RKO (cell line): ENCODE data around the gene XYLB.

Experiments
- DNase-seq: peaks from one replicate; pipeline ENCODE4 v3.0.0-alpha.2; 2016; ENCODE audit warnings: low spot score

The XYLB gene

GRCh38 chr3:38364721-38365400 lies 18.3 kb downstream of the XYLB start:
- no peak for DNase-seq

- DNase-seq, result no peak
Observed at GRCh38 chr3:38365469-38366062, 19.0 kb downstream of the XYLB start.

GRCh38 chr3:38366082-38366481 lies 19.5 kb downstream of the XYLB start:
- no peak for DNase-seq

- DNase-seq, result no peak
Observed at GRCh38 chr3:38367779-38368178, 21.2 kb downstream of the XYLB start.

DNA sequence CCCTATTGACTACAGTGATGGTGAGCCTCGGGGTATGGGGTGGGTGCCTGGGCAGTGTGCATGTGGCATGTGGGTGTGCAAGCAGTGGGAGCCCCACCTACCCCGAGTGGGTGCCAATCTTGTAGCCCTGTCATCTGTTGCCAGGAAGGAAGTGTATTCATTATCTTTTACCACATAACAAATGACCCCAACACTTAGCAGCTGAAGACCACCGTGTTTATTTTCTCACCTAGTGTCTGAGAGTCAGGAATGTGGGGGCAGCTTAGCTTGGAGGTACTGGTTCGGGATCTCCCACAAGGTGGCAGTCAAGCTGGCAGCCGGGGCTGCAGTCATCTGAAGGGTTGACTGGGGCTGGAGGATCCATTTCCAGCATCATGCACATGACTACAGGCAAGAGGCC lies 21.7 kb downstream of the XYLB start:
- no peak for DNase-seq

DNA sequence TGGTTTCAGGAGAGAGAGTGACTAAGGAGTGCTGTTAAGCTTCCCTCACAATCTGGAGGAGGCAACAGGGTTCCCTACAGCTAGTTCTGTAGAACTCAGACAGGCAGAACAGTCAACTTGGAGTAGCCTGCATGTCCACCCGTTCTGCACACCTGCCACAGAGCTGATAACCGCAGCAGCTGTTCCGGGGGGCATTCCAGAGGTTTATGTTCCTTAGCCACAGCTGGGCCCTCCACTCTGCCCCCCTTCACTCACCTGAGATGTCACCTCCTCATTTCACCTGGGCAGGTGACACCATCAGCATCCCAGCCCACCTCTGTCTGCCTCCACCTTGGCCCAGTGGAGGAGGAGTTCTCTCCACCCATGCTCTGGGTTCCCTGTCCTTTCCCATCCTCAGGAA lies 22.6 kb downstream of the XYLB start:
- no peak for DNase-seq

GRCh38 chr3:38370149-38370548 lies 23.6 kb downstream of the XYLB start:
- no peak for DNase-seq

DNA sequence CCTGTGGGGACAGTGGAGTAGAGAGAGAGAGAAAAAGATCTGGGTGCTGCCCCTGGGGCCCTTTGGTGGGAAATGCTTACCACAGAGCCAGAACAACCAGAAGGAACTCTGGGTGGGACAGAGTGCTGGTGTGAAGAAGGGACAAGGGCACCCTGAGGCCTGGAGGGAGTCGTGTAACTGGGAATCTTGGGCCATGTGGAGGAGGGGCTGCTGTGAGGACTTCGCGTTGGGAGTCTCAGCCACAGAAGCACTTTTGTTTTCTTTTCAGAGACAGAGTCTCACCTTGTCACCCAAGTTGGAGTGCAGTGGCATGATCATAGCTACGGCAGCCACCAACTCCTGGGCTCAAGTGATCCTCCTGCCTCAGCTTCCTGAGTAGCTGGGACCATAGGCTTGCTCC lies 24.3 kb downstream of the XYLB start:
- no peak for DNase-seq

DNA sequence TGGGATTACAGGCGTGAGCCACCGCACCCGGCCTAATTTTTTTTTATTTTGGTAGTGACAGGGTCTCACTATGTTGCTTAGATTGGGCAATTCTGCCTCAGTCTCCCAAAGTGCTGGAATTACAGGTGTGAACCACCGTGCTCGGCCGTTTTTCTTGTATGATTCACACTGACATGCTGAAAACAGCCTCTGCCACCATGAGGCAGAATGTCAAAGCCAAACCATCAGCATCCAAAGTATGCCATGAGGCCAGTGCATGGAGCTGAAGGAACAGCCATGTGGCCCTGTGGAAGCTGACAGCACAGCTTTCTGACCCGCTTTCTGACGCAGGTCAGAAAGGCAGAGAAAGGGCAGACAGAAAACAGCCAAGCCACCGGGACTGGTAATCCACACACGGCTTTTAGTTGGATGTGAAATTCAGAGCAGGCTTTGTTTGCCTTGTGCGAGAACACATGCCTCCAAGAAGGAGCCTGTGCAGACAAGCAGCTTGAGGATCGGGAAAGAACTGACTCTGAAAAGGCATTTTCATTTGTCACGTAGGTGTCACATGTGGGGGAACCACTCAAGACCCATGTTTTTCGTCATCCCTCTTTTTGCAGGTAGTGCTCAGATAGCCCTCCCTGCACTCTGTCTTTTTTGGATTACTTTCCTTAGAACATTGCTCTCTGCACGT lies 25.1 kb downstream of the XYLB start:
- no peak for DNase-seq

GRCh38 chr3:38372214-38372601 lies 25.6 kb downstream of the XYLB start:
- no peak for DNase-seq

GRCh38 chr3:38374221-38374620 lies 27.6 kb downstream of the XYLB start:
- no peak for DNase-seq

DNA sequence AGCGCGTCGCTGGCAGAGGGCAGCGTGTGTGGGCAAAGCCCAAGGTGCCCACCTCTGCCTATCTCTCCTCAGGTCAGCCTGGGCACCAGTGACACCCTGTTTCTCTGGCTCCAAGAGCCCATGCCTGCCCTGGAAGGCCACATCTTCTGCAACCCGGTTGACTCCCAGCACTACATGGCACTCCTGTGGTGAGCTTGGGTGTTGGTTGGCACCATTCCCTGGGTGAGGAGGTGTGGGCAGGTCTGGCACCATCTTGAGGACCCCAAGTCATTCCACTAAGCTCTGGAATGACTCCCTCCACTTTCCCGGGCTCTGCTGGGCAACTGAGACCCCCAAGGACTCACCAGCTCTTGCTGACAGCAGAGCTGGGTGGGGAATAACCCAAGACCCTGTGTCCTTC lies 28.5 kb downstream of the XYLB start:
- no peak for DNase-seq

- DNase-seq, result no peak
Observed at GRCh38 chr3:38375488-38376097, 29.0 kb downstream of the XYLB start.

DNA sequence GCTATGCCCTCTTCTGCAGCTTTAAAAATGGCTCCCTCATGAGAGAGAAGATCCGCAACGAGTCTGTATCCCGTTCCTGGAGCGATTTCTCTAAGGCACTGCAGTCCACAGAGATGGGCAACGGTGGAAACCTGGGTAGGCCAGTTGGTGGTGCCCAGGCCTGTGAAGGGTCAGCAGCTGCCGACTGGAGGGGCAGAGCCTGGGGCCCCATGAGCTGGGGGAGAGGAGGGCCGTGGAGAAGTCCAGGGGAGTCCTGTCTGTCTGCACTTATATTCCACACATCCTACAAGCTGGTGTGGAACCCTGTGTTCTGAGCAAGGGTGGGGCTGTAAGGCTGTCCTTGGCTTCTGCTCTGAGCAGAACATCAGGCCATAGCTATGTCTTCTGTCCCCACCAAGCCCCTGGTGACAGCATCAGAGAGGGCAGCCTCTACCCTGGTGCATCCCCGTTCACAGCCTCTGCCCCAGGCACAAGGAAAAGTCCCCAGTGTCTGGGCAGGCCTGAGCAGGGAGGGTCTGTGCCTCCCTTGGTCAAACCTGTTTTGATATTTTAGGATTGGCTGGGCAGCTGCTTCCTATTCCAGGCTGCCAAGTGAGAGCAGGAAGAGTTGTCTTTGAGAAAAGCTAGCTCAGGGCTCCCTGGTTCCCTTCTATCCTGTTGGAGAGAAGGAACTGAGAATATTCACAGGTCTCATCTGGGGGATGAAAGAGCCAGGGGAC lies 29.7 kb downstream of the XYLB start:
- no peak for DNase-seq

DNA sequence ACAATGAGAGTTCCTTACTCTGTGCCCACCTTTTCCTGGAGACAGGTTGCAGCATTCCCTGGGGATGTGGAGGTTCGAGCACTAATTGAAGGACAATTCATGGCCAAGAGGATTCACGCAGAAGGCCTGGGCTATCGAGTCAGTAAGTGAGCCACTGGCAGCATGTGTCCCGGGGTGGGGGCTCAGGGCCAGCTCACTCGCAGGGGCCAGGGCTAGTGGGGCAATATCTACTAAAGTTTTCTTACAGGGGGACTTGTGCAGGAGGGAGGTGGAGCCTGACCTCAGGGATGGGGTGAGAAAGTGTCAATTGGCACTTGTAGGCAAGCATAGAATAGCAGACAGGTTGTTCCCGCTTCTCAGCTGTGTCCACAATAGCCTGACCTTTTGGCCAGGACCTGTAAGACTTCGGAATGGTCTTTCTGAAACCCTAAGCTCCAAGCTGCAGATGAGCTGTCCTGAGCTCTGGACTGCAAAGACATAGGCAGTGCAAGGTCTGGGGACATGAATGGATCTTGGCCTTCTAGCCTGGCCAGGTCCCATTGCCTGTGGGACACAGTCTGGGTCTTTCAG lies 32.7 kb downstream of the XYLB start:
- no peak for DNase-seq

DNA sequence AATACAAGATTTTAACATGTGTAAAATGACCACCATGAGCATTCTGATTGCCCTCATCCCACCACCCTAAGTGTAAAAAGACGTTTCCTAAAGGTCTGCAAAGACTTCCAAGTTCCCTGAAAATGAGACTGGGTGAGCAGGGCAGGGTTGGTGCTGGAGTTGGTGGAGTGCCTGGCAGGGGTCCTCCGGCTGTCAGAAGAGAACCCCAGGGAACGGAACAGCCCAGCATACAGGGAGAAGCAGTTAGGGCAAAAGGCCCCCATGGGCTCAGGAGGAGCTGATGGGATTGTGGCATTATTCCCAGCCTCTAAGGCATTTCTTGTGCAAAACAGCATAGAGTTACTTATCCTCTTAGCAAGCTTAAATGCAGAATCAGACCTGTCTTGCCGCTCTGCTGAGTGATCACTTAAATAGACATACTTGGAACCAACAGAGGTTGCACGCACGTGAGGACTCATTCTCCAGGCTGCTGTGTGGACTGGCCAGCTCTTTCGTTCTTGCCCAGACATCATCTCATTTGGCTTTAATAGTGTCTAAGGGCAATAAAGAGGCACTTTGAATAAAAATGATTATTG lies 36.0 kb downstream of the XYLB start:
- no peak for DNase-seq

- no peak for DNase-seq
Observed at GRCh38 chr3:38383156-38383875, 36.7 kb downstream of the XYLB start.

DNA sequence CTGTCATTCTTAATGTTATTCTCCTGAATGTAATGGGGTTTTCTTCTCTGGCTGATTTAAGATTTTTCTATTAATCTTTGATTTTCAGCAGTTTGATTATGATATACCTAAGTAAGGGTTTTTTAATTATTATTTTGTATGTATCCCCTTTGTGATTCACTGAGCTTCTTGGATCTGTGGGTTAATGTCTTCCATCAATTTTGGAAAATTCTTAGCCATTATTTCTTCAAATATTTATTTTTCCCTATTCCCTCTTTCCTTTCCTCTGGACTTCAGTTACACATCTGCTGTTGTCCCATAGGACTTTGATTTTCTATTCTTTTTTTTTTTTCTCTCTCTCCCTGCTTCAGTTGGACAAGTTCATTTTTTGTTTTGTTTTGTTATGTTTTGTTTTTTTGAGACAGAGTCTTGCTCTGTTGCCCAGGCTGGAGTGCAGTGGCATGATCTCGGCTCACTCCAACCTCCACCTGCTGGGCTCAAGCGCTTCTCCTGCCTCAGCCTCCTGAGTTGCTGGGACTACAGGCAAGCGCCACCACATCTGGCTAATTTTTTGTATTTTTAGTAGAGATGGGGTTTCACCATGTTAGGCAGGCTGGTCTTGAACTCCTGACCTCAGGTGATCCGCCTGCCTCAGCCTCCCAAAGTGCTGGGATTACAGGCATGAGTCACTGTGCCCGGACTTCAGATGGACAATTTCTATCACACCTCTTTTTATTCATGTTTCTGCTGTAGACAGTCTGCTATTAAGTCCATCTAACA lies 40.6 kb downstream of the XYLB start:
- no peak for DNase-seq

- DNase-seq, result no peak
Observed at GRCh38 chr3:38387862-38388261, 41.3 kb downstream of the XYLB start.

GRCh38 chr3:38392604-38393163 lies 46.1 kb downstream of the XYLB start:
- no peak for DNase-seq
